ENCODE data around the gene ATP2C2. TPM values are rescaled to one million over a fixed set of nuclear protein-coding genes. Genes with fewer than 3 reads are reported as not detected.

The ATP2C2 gene
- total and polyA plus RNA-seq, 2 of the 8 experiments (the other 6 are each of a cell fraction or from before 2014, with no cell fraction given), result 1.2 to 2.8 TPM

DNA sequence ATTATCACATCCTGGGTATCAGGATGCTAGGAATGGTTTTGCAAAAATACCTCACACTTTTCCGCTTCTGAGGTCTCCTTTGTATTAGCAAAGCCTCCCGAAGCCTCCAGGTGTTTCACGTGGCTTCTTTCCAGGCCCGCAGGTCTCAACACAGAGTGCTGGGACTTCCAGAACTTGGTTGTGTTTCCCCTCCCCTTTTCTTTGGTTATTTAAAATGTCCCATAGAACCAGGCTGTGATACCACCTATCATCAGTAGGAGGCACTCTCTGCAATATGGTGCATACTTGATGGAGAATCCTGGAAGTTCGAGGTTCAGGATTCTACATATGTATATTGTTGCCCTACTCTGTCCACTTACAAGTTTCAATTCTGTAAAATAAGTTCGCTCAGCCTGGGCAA is 28.8 kb downstream of the ATP2C2 start:
- H3K4me2 ChIP-seq (ENCODE audit: insufficient read depth in 1 of 2, low read depth in 2 of 2, low read length in 2 of 2), result no peak overlapping the region
- peaks cover 0 to 6% (median 3%) of the 10 kb centered on the region in 4 experiments; a peak in 2 of 7 replicates for H3K4me1 ChIP-seq (replicated peaks in 1 of 4; ENCODE audit: control insufficient read depth in 3 of 4, insufficient read depth in 4 of 4, low read length in 3 of 4)
- 85% methylated on average over 6 of the region's 6 CpGs; no CpG with 5 or more reads in 1 of the 2 experiments for WGBS, 2 experiments (ENCODE audit: extremely low coverage in 1 of 2, insufficient coverage in 1 of 2, insufficient read length in 1 of 2, insufficient replicate concordance in 2 of 2, low coverage in 1 of 2, low lambda C conversion rate in 2 of 2, missing lambda C conversion rate in 1 of 2)
- FAIRE-seq (no peak), DNase-seq (ENCODE audit: low read depth in 1 of 2, low spot score in 2 of 2) (no peak)
- H3K79me2 ChIP-seq (ENCODE audit: control insufficient read depth in 1 of 2, insufficient read depth in 2 of 2, low read length in 2 of 2), result no peaks in the 10 kb centered on the region
- H3K4ac ChIP-seq (replicated peaks; ENCODE audit: insufficient read length, low read depth, low read length), result no peak overlapping the region
- no peak overlapping the region for H2AK5ac ChIP-seq (ENCODE audit: low read depth, low read length)
- POLR2A ChIA-PET (ENCODE audit: partially characterized antibody), result no interaction called here
- H2BK15ac ChIP-seq (ENCODE audit: low read length), result no peak overlapping the region
- no peak overlapping the region for H2BK120ac ChIP-seq (replicated peaks; ENCODE audit: low read depth, low read length)
- no peak overlapping the region for H3K23ac ChIP-seq (ENCODE audit: insufficient read length)
- no peak overlapping the region for H3K18ac ChIP-seq (ENCODE audit: extremely low read depth, low read length)
- H3K4me3 ChIP-seq (ENCODE audit: extremely low read depth in 1 of 4, insufficient read depth in 2 of 4, low read depth in 3 of 4, low read length in 4 of 4), result no peak overlapping the region
- H4K91ac ChIP-seq (replicated peaks; ENCODE audit: insufficient read length, low read length), result no peak overlapping the region
- H3K27ac ChIP-seq (ENCODE audit: low read depth, low read length), result no peak overlapping the region
- H3K14ac ChIP-seq (ENCODE audit: insufficient read length), result no peak overlapping the region
- H2BK5ac ChIP-seq (ENCODE audit: low read depth, low read length), result no peak overlapping the region
- H4K20me1 ChIP-seq (replicated peaks in 1 of 2; ENCODE audit: control insufficient read depth in 1 of 2, insufficient read depth in 2 of 2, low read length in 2 of 2), result no peaks in the 10 kb centered on the region
- CTCF ChIA-PET (ENCODE audit: partially characterized antibody), result interaction anchor here (0.7 to 1.7 kb wide), 5 partner anchors 12 to 55 kb away, joined by 3 to 6 read pairs (median 3); no protein-coding TSS in a partner anchor
- no peak overlapping the region for H4K5ac ChIP-seq (ENCODE audit: insufficient read length, low read depth, low read length)
- H3K27me3 ChIP-seq (replicated peaks in 1 of 4; ENCODE audit: control insufficient read depth in 3 of 4, extremely low read depth in 1 of 4, insufficient read depth in 3 of 4, low read length in 3 of 4), result no peaks in the 10 kb centered on the region
- no peak overlapping the region for H2BK12ac ChIP-seq (ENCODE audit: low read depth, low read length)
- H3K36me3 ChIP-seq (ENCODE audit: control insufficient read depth in 2 of 4, insufficient read depth in 4 of 4, low read length in 3 of 4), result no peaks in the 10 kb centered on the region
- no peak overlapping the region for H2BK20ac ChIP-seq (ENCODE audit: low read length)
- no peak overlapping the region for H2AFZ ChIP-seq (ENCODE audit: low read length)
- H3K56ac ChIP-seq (replicated peaks; ENCODE audit: insufficient read length, low read depth, low read length), result no peak overlapping the region
- no peak overlapping the region for H3K9ac ChIP-seq (replicated peaks in 1 of 4; ENCODE audit: extremely low read depth in 1 of 4, low read depth in 3 of 4, low read length in 3 of 4)
- no peaks in the 10 kb centered on the region for H3K9me3 ChIP-seq (ENCODE audit: insufficient read depth in 2 of 2, low read depth in 1 of 2, low read length in 1 of 2)
- no peak overlapping the region for H4K8ac ChIP-seq (ENCODE audit: extremely low read depth, insufficient read depth, low read length)
- H3K79me1 ChIP-seq (ENCODE audit: low read depth, low read length), result no peaks in the 10 kb centered on the region
- H3K23me2 ChIP-seq (ENCODE audit: low read depth, low read length), result no peaks in the 10 kb centered on the region
- TF ChIP-seq RAD21 (IDR thresholded peaks at IDR 0.05 in 1 of 2, conservative IDR thresholded peaks at IDR 0.05 in 1 of 2; ENCODE audit: low read depth in 2 of 2, low read length in 2 of 2) (peak in 1 of 2 experiments; percentile 13; a peak in 1 of 4 replicates), NRF1 (IDR thresholded peaks at IDR 0.05; ENCODE audit: low read depth, low read length) (no peak), SIN3A (conservative IDR thresholded peaks at IDR 0.05 in 1 of 2, IDR thresholded peaks at IDR 0.05 in 1 of 2; ENCODE audit: low read depth in 1 of 2, low read length in 2 of 2) (no peak), HDAC2 (IDR thresholded peaks at IDR 0.05; ENCODE audit: borderline replicate concordance in 1 of 2, low read depth in 2 of 2, low read length in 2 of 2) (no peak), TEAD4 (IDR thresholded peaks at IDR 0.05; ENCODE audit: low read depth, low read length) (no peak), ASH2L (IDR thresholded peaks at IDR 0.05; ENCODE audit: low read length) (no peak), KDM1A (IDR thresholded peaks at IDR 0.05; ENCODE audit: borderline replicate concordance, low read length) (peak; percentile 41; the same call in 1 of the 2 replicates), SIRT6 (IDR thresholded peaks at IDR 0.05; ENCODE audit: low read length) (no peak)
- TF ChIP-seq, protein P1, sequence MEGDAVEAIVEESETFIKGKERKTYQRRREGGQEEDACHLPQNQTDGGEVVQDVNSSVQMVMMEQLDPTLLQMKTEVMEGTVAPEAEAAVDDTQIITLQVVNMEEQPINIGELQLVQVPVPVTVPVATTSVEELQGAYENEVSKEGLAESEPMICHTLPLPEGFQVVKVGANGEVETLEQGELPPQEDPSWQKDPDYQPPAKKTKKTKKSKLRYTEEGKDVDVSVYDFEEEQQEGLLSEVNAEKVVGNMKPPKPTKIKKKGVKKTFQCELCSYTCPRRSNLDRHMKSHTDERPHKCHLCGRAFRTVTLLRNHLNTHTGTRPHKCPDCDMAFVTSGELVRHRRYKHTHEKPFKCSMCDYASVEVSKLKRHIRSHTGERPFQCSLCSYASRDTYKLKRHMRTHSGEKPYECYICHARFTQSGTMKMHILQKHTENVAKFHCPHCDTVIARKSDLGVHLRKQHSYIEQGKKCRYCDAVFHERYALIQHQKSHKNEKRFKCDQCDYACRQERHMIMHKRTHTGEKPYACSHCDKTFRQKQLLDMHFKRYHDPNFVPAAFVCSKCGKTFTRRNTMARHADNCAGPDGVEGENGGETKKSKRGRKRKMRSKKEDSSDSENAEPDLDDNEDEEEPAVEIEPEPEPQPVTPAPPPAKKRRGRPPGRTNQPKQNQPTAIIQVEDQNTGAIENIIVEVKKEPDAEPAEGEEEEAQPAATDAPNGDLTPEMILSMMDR (IDR thresholded peaks at IDR 0.05; ENCODE audit: control extremely low read depth in 1 of 3, insufficient read depth in 1 of 3, low read depth in 1 of 3, low read length in 3 of 3), result peak in 2 of 3 experiments; percentile 12 to 41; a peak in 2 of 4 replicates

All from H1 (cell line).